Liver (tissue), 9 donors: ENCODE results near the gene TBC1D21. TPM values are rescaled to one million over a fixed set of nuclear protein-coding genes. Genes with fewer than 3 reads are reported as not detected.

Experiments
- DNase-seq: peaks from one replicate; pipeline ENCODE4 v3.0.0-alpha.2; 2017; ENCODE audit warnings: low spot score
- H3K27ac ChIP-seq, 2 donors: one replicate each; pipeline ENCODE4 v1.7.0; 2013; ENCODE audit warnings: inconsistent platforms in 2 of 2, low read length in 2 of 2, control low read depth in 1 of 2, low read depth in 1 of 2, mild to moderate bottlenecking in 1 of 2
- H3K27me3 ChIP-seq, 4 donors: one replicate each; pipeline versions ENCODE4 v1.6.1 to v1.7.0; 2013; ENCODE audit warnings: low read length in 3 of 4, inconsistent platforms in 1 of 4, mild to moderate bottlenecking in 1 of 4, moderate library complexity in 1 of 4; ENCODE audit not compliant: control insufficient read depth in 4 of 4, insufficient read depth in 4 of 4
- H3K36me3 ChIP-seq, 4 donors: one replicate each; pipeline versions ENCODE4 v1.6.1 to v1.7.0; 2013; ENCODE audit warnings: low read length in 3 of 4, mild to moderate bottlenecking in 3 of 4, low read depth in 1 of 4, moderate library complexity in 1 of 4; ENCODE audit not compliant: control insufficient read depth in 4 of 4, insufficient read depth in 3 of 4
- H3K4me1 ChIP-seq, 4 donors: one replicate each; pipeline versions ENCODE4 v1.6.1 to v1.7.0; 2013; ENCODE audit warnings: low read length in 3 of 4, mild to moderate bottlenecking in 3 of 4, moderate library complexity in 1 of 4; ENCODE audit not compliant: control insufficient read depth in 4 of 4, insufficient read depth in 4 of 4
- H3K4me3 ChIP-seq, 3 donors: one replicate each; pipeline versions ENCODE4 v1.6.1 to v1.7.0; 2013; ENCODE audit warnings: low read length in 3 of 3, control low read depth in 1 of 3, low read depth in 1 of 3, mild to moderate bottlenecking in 1 of 3
- H3K9ac ChIP-seq, 2 donors: one replicate each; pipeline ENCODE4 v1.7.0; 2013; ENCODE audit warnings: low read length in 2 of 2, mild to moderate bottlenecking in 2 of 2, moderate library complexity in 2 of 2, control low read depth in 1 of 2, low read depth in 1 of 2
- H3K9me3 ChIP-seq, 4 donors: one replicate each; pipeline versions ENCODE4 v1.6.1 to v1.7.0; 2013; ENCODE audit warnings: low read length in 3 of 4; ENCODE audit not compliant: control insufficient read depth in 4 of 4
- EGR1 ChIP-seq, 2 donors: IDR thresholded peaks; 2 replicates each; pipeline ENCODE4 v1.6.1; 2016 to 2018; ENCODE audit warnings: antibody characterized with exemption in 2 of 2, low read depth in 2 of 2
- FOXA1 ChIP-seq: IDR thresholded peaks from 2 replicates; pipeline ENCODE4 v1.6.1; 2016; ENCODE audit warnings: antibody characterized with exemption
- FOXA2 ChIP-seq: IDR thresholded peaks from 2 replicates; pipeline ENCODE4 v1.6.1; 2016; ENCODE audit warnings: antibody characterized with exemption
- HNF4G ChIP-seq: IDR thresholded peaks from 2 replicates; pipeline ENCODE4 v1.6.1; 2016; ENCODE audit warnings: antibody characterized with exemption
- JUND ChIP-seq, 2 donors: IDR thresholded peaks; 2 replicates each; pipeline ENCODE4 v1.6.1; 2016; ENCODE audit warnings: antibody characterized with exemption in 2 of 2
- REST ChIP-seq: IDR thresholded peaks from 2 replicates; pipeline ENCODE4 v1.6.1; 2016; ENCODE audit warnings: antibody characterized with exemption, mild to moderate bottlenecking
- RXRA ChIP-seq, 2 donors: IDR thresholded peaks; 2 replicates each; pipeline ENCODE4 v1.6.1; 2017 to 2018; ENCODE audit warnings: antibody characterized with exemption in 2 of 2, mild to moderate bottlenecking in 1 of 2
- WGBS: extraction: QIAGEN DNeasy Blood & Tissue Kit; methylation state at CpG from one replicate; pipeline ENCODE4 v1.1.7; 2013; 5-methylcytosine and 5-hydroxymethylcytosine counted together
- polyA plus RNA-seq, 2 donors: library from polyadenylated mRNA; stranded (reverse) in 1 of 2; unstranded in 1 of 2; fragments of 200-250 nt in 1 of 2; fragments of >200 nt in 1 of 2; fragmentation: Nextera tagmentation in 1 of 2; extraction: Ambion mirVana in 1 of 2; gene quantifications; one replicate each; pipeline versions ENCODE4 v1.2.1 to v1.2.3, GENCODE V29; 2013 to 2015
- total RNA-seq, 2 donors: library from RNA; depleted of rRNA; stranded (reverse); fragments of >200 nt; gene quantifications; one replicate each; pipeline ENCODE4 v1.2.3, GENCODE V29; 2014
- TF ChIP-seq, protein P1 (sequence below): IDR thresholded peaks from 2 replicates; pipeline ENCODE4 v1.6.1; 2016; ENCODE audit warnings: antibody characterized with exemption
- TF ChIP-seq, protein P2 (sequence below): IDR thresholded peaks from 2 replicates; pipeline ENCODE4 v1.6.1; 2016; ENCODE audit warnings: antibody characterized with exemption
- TF ChIP-seq, protein P3 (sequence below): fragments of 150-350 bp; IDR thresholded peaks from 2 replicates; pipeline ENCODE4 v1.5.1; 2017; ENCODE audit warnings: improper control_type of control experiment, low read depth, low read length; ENCODE audit not compliant: missing input control
- TF ChIP-seq, protein P4 (sequence below): IDR thresholded peaks from 2 replicates; pipeline ENCODE4 v1.6.1; 2016; ENCODE audit warnings: antibody characterized with exemption
- donor health status: healthy.
- donor health status: healthy.
- donor health status: healthy.
- donor health status: healthy.
- donor health status: healthy.

TBC1D21 gene
- total and polyA plus RNA-seq, 4 donors: not detected

DNA sequence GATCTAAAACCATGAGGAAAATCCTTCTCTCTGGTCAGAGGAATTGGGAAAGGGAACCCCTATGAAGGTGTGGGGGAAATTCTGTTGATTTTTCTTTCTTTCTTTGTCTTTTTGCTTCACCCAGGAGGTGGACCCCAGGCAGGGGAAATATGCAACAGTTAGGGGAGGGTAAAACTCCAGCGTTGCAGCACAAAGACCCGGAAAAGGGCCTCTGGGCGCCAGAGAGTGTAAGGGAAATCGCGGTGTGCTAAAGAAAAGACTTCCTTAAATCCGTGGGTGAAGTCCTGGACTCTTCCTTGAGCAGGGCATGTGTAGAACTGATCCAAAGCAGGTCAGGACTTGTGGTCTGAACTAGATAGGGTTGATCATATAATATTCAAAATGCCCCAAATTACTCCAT lies 11.1 kb upstream of the TBC1D21 start:
- peaks cover 0 to 5% (median under 1%) of the 10 kb centered on the region in 4 donors for H3K27me3 ChIP-seq
- TF ChIP-seq HNF4G: no peak
- no peak for TF ChIP-seq FOXA2
- TF ChIP-seq, protein P1, sequence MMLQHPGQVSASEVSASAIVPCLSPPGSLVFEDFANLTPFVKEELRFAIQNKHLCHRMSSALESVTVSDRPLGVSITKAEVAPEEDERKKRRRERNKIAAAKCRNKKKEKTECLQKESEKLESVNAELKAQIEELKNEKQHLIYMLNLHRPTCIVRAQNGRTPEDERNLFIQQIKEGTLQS: no peak
- TF ChIP-seq RXRA (IDR thresholded peaks at IDR 0.05): no peak
- no peak overlapping the region for H3K27ac ChIP-seq
- 35% methylated on average over 6 of the region's 6 CpGs for WGBS
- H3K4me3 ChIP-seq: no peak overlapping the region
- H3K9ac ChIP-seq: no peak overlapping the region
- no peaks in the 10 kb centered on the region for H3K36me3 ChIP-seq
- no peaks in the 10 kb centered on the region for H3K9me3 ChIP-seq
- H3K4me1 ChIP-seq: no peaks in the 10 kb centered on the region
- DNase-seq: no peak

GRCh38 chr15:73865379-73865778 lies 8.0 kb upstream of the TBC1D21 start:
- no peaks in the 10 kb centered on the region for H3K9me3 ChIP-seq
- no peak for DNase-seq
- H3K36me3 ChIP-seq: no peaks in the 10 kb centered on the region
- H3K4me1 ChIP-seq: no peaks in the 10 kb centered on the region
- no peak overlapping the region for H3K27ac ChIP-seq
- peaks cover 0 to 3% (median under 1%) of the 10 kb centered on the region in 4 donors for H3K27me3 ChIP-seq
- no peak overlapping the region for H3K4me3 ChIP-seq
- no peak overlapping the region for H3K9ac ChIP-seq
- TF ChIP-seq HNF4G (no peak), EGR1 (IDR thresholded peaks at IDR 0.05; ENCODE audit: low read depth in 2 of 2) (no peak), JUND (IDR thresholded peaks at IDR 0.05) (no peak), REST (no peak), FOXA2 (no peak), FOXA1 (no peak)
- TF ChIP-seq, protein P2, sequence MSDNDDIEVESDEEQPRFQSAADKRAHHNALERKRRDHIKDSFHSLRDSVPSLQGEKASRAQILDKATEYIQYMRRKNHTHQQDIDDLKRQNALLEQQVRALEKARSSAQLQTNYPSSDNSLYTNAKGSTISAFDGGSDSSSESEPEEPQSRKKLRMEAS: no peak
- TF ChIP-seq, protein P3, sequence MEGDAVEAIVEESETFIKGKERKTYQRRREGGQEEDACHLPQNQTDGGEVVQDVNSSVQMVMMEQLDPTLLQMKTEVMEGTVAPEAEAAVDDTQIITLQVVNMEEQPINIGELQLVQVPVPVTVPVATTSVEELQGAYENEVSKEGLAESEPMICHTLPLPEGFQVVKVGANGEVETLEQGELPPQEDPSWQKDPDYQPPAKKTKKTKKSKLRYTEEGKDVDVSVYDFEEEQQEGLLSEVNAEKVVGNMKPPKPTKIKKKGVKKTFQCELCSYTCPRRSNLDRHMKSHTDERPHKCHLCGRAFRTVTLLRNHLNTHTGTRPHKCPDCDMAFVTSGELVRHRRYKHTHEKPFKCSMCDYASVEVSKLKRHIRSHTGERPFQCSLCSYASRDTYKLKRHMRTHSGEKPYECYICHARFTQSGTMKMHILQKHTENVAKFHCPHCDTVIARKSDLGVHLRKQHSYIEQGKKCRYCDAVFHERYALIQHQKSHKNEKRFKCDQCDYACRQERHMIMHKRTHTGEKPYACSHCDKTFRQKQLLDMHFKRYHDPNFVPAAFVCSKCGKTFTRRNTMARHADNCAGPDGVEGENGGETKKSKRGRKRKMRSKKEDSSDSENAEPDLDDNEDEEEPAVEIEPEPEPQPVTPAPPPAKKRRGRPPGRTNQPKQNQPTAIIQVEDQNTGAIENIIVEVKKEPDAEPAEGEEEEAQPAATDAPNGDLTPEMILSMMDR: no peak
- TF ChIP-seq, protein P4, sequence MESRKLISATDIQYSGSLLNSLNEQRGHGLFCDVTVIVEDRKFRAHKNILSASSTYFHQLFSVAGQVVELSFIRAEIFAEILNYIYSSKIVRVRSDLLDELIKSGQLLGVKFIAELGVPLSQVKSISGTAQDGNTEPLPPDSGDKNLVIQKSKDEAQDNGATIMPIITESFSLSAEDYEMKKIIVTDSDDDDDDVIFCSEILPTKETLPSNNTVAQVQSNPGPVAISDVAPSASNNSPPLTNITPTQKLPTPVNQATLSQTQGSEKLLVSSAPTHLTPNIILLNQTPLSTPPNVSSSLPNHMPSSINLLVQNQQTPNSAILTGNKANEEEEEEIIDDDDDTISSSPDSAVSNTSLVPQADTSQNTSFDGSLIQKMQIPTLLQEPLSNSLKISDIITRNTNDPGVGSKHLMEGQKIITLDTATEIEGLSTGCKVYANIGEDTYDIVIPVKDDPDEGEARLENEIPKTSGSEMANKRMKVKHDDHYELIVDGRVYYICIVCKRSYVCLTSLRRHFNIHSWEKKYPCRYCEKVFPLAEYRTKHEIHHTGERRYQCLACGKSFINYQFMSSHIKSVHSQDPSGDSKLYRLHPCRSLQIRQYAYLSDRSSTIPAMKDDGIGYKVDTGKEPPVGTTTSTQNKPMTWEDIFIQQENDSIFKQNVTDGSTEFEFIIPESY: no peak
